NT2/D1 (cell line): Measurements from ENCODE around the gene DDX24.
A peak's percentile ranks its signal among the peaks of the same experiment; 100 is the strongest.

ENCODE experiments used
- DNase-seq: peaks from one replicate; pipeline ENCODE4 v3.0.0-alpha.2; 2011; ENCODE audit warnings: low read depth, low spot score
- H3K27me3 ChIP-seq: 2 replicates; pipeline ENCODE4 v1.6.0; 2011; ENCODE audit warnings: mild to moderate bottlenecking; ENCODE audit not compliant: insufficient read length, insufficient read depth
- H3K36me3 ChIP-seq: 2 replicates; pipeline ENCODE4 v1.6.1; 2011; ENCODE audit warnings: mild to moderate bottlenecking, low read length, mixed read lengths; ENCODE audit not compliant: insufficient read depth, insufficient read length
- H3K4me1 ChIP-seq: 2 replicates; pipeline ENCODE4 v1.5.1; 2011; ENCODE audit not compliant: insufficient read depth, insufficient read length
- H3K4me3 ChIP-seq: 2 replicates; pipeline ENCODE4 v1.5.1; 2011; ENCODE audit warnings: low read depth; ENCODE audit not compliant: insufficient read length
- H3K9ac ChIP-seq: 2 replicates; pipeline ENCODE4 v1.6.0; 2011; ENCODE audit warnings: low read depth; ENCODE audit not compliant: insufficient read length
- H3K9me3 ChIP-seq: 2 replicates; pipeline ENCODE4 v1.5.1; 2011; ENCODE audit warnings: mild to moderate bottlenecking, low read length; ENCODE audit not compliant: insufficient read depth
- SUZ12 ChIP-seq: IDR thresholded peaks from 2 replicates; pipeline ENCODE4 v1.6.1; 2011; ENCODE audit not compliant: insufficient read length, insufficient read depth; ENCODE audit errors: extremely low read depth
- YY1 ChIP-seq: IDR thresholded peaks from 2 replicates; pipeline ENCODE4 v1.6.1; 2011; ENCODE audit not compliant: insufficient read length, insufficient read depth
- ZNF274 ChIP-seq: IDR thresholded peaks from 2 replicates; pipeline ENCODE4 v1.6.1; 2011; ENCODE audit warnings: mild to moderate bottlenecking, low read depth, low read length

DDX24 gene

GRCh38 chr14:94004015-94004414 lies 77.0 kb downstream of the DDX24 start:
- Histone ChIP-seq H3K4me1 (peaks cover 9% of the 10 kb centered on the region), H3K9ac (no peak overlapping the region)

GRCh38 chr14:94003397-94003796 lies 77.6 kb downstream of the DDX24 start:
- no peak for TF ChIP-seq ZNF274
- no peaks in the 10 kb centered on the region for H3K9me3 ChIP-seq
- H3K9ac ChIP-seq: no peak overlapping the region
- H3K4me3 ChIP-seq: no peak overlapping the region
- no peak for DNase-seq
- peaks cover 9% of the 10 kb centered on the region for H3K4me1 ChIP-seq
- H3K27me3 ChIP-seq: peaks cover 9% of the 10 kb centered on the region
- no peaks in the 10 kb centered on the region for H3K36me3 ChIP-seq

More at GRCh38 chr14:94004015-94004414, 77.0 kb downstream of the DDX24 start:
- peaks cover 9% of the 10 kb centered on the region for H3K27me3 ChIP-seq
- TF ChIP-seq YY1: no peak
- no peak for TF ChIP-seq ZNF274
- no peak for TF ChIP-seq SUZ12
- H3K9me3 ChIP-seq: no peaks in the 10 kb centered on the region
- H3K4me3 ChIP-seq: no peak overlapping the region
- no peak for DNase-seq
- no peaks in the 10 kb centered on the region for H3K36me3 ChIP-seq

- DNase-seq: peak; percentile 47
- Histone ChIP-seq H3K4me3 (no peak overlapping the region), H3K4me1 (peaks cover 9% of the 10 kb centered on the region), H3K9ac (peak overlapping the region; percentile 42), H3K9me3 (no peaks in the 10 kb centered on the region), H3K27me3 (peaks cover 9% of the 10 kb centered on the region), H3K36me3 (no peaks in the 10 kb centered on the region)
- TF ChIP-seq SUZ12 (no peak), ZNF274 (no peak), YY1 (no peak)
Measured at GRCh38 chr14:94001501-94002396, 79.3 kb downstream of the DDX24 start.

GRCh38 chr14:94001016-94001415 lies 80.0 kb downstream of the DDX24 start:
- TF ChIP-seq SUZ12 (no peak), YY1 (no peak), ZNF274 (no peak)
- Histone ChIP-seq H3K27me3 (peaks cover 9% of the 10 kb centered on the region), H3K36me3 (no peaks in the 10 kb centered on the region), H3K9me3 (no peaks in the 10 kb centered on the region), H3K4me1 (peaks cover 9% of the 10 kb centered on the region), H3K4me3 (no peak overlapping the region), H3K9ac (peak overlapping the region; percentile 42)
- no peak for DNase-seq

GRCh38 chr14:94000267-94000666 lies 80.7 kb downstream of the DDX24 start:
- Histone ChIP-seq H3K36me3 (no peaks in the 10 kb centered on the region), H3K9me3 (no peaks in the 10 kb centered on the region), H3K4me3 (no peak overlapping the region), H3K9ac (no peak overlapping the region), H3K27me3 (peaks cover 9% of the 10 kb centered on the region), H3K4me1 (peaks cover 9% of the 10 kb centered on the region)
- TF ChIP-seq YY1: no peak
- TF ChIP-seq SUZ12: no peak
- TF ChIP-seq ZNF274: no peak
- no peak for DNase-seq

GRCh38 chr14:93999573-93999972 lies 81.4 kb downstream of the DDX24 start:
- Histone ChIP-seq H3K9me3 (no peaks in the 10 kb centered on the region), H3K4me1 (peaks cover 10% of the 10 kb centered on the region), H3K27me3 (peaks cover 9% of the 10 kb centered on the region), H3K9ac (no peak overlapping the region), H3K36me3 (no peaks in the 10 kb centered on the region), H3K4me3 (no peak overlapping the region)
- DNase-seq: no peak
- TF ChIP-seq YY1 (no peak), SUZ12 (no peak), ZNF274 (no peak)

GRCh38 chr14:93998871-93999403 lies 82.1 kb downstream of the DDX24 start:
- H3K27me3 ChIP-seq: peaks cover 9% of the 10 kb centered on the region
- H3K36me3 ChIP-seq: no peaks in the 10 kb centered on the region
- H3K4me3 ChIP-seq: no peak overlapping the region
- no peaks in the 10 kb centered on the region for H3K9me3 ChIP-seq
- H3K9ac ChIP-seq: no peak overlapping the region
- DNase-seq: no peak
- TF ChIP-seq SUZ12: no peak
- no peak for TF ChIP-seq YY1
- H3K4me1 ChIP-seq: peaks cover 15% of the 10 kb centered on the region
